Left ventricle myocardium superior (tissue), 1 donor: ENCODE data around the gene HSPG2. TPM values are rescaled to one million over a fixed set of nuclear protein-coding genes. Genes with fewer than 3 reads are reported as not detected.

Experiments used
- ATAC-seq: fragments of 200-7000 bp; cut with Tn5 transposase; one replicate; pipeline ENCODE4 v1.9.1; 2020; ENCODE audit warnings: mild to moderate bottlenecking, moderate library complexity
- DNase-seq: peaks from one replicate; pipeline ENCODE4 v3.0.0-alpha.2; 2020
- intact Hi-C: fragments of 100-400 bp; cut with micrococcal nuclease; formaldehyde crosslinking; loops from one replicate; pipeline ENCODE4 v1.11.0; 2022
- total RNA-seq: library from RNA; stranded (reverse); fragmentation: NEBNext Ultra II Directional; extraction: Animal tissue kit (Norgen Biotek cat#: 25700); gene quantifications from one replicate; pipeline ENCODE4 v1.2.1, GENCODE V29; 2021
- donor health status: DM: no; HTN: yes; CAD: no; lungs with severe emphysema.

The HSPG2 gene
- total RNA-seq, 1 donor from 2014 or later: 269 TPM

DNA sequence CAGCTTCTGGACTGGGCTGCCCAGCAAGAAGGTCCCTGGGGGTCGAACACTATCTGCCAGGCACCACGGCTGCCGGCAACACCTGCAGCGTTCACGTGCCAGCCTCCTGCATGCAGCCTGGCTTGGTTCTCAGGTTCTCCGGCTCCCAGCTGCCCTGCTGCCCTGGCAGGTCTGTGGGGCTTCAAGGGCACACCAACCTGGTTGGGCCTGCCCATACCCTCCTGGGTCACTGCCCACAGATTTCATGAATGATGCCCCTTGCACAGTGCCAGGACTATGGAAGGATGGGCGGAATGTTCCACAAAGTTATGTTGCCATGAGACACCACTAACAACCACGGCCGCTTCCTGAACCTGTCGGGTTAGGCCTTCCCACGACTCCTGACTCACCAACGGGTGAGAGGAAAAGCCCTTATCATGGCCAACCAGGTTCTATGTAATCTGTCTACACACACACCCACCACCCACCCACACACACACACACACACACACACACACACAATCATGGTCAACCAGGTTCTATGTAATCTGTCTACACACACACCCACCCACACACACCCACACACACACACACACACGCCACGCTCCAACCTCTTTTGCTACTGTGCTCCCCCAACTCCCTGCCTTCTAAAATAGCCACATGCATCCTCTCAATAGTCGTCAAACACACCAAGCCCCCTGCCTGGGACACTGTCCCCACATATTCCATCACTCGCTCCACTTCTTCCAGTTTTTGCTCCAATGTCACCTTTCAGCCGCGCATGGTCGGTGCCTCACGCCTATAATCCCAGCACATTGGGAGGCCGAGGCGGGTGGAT is 32.2 kb downstream of the HSPG2 start:
- intact Hi-C loops: no loop called here

DNA sequence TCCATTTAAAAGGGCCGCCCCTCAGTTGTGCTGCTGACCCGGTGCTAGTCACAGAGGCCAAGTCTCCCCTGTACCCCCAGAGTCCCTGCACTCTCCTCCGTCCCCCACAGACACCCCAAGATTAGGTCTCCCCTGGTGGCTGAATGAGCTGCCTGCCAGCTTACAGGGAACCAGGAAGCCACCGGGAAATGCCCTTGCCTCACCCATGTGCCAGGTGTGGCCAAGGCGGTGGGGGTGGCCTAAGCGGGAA is 32.7 kb downstream of the HSPG2 start:
- DNase-seq: no peak
- no peak for ATAC-seq
- intact Hi-C loops: no loop called here

More for the DNA sequence above, 32.2 kb downstream of the HSPG2 start:
- peak; percentile 51 for ATAC-seq
- peak; percentile 80 for DNase-seq

DNA sequence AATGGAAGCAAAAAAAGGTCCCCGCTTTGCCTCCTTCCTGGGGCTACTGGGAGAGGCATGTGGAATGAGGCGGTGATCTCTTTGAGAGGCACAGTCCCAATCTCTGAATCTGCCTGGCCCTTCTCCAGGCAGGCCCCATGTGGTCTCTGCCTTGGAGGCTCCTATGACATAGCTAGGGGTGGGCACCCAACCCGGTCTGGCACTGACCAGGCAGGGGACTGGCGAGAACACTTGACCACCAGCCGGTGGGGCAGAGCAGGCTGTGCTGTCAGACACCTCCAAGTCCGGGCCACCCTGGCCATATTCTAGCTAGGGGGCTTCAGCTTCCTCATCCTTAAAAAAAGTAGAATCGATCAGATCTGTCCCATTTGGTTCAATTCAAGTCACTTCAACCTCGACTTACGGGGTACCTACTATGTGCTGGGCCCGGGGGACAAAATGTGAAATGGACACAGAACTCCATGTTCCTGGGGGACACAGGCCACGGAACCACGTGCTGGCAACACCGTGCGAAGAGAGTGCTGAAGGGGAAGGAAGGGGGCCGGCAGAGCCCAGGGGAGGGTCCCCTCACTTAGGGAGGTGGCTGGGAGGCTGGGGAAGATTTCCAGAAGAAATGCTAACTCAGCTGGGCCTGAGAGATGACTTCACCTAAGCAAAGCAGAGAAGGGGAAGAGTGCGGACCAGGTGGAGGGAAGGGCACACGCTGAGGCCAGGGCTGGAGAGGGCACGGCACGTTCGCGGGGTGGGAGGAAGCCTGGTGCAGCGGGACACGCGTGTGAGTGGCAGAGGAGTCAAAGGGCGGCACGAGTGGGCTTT is 33.3 kb downstream of the HSPG2 start:
- no peak for ATAC-seq

DNA sequence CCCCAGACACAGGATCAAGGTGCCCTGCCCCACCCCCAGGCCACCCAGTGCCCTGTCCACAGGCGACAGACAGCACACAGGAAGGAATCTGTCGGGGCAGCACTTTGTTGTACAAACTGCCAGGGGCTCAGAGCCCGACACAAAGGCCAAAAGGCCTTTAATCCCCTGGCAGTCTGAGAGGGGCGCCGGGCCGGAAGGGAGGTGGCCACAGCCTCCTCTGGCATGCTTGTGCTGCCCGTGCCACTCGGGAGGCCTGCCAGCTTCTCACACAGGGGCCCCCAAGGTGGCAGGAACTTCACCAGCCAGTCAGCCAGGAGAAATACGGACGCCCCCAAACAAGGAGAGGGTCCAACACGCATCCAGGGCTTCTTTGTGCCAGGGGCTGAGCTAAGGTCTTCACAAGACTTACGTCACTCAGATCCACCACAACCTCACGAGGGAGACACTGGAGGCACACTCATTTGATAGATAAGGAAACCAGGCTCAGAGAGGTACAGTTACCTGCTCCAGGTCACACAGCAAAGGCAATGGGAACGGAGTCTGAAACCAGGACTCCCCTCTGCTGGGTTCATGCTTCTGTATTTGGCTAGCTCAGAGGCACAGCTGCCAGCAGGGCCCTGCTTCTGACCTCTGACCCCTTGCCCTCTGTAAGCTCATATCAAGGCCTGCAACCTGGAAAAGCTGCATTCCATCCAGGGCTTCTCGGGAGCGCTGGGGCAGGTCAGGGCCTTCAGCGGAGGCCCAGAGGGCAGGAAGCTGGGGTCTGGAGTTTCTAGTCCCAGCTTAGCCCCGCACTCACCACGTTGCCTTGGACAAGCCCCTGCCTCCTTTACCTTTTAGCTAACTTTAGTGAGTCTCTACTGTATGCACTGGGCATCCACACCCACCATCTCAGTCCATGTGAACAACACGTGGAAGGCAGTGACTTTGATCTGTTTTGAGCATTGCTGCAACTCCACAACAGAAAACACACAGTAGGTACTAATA is 34.8 kb downstream of the HSPG2 start:
- intact Hi-C loops: no loop called here
- ATAC-seq: no peak
- peak; percentile 57 for DNase-seq

More for the DNA sequence above, 33.3 kb downstream of the HSPG2 start:
- DNase-seq: no peak
- intact Hi-C loops: no loop called here

DNA sequence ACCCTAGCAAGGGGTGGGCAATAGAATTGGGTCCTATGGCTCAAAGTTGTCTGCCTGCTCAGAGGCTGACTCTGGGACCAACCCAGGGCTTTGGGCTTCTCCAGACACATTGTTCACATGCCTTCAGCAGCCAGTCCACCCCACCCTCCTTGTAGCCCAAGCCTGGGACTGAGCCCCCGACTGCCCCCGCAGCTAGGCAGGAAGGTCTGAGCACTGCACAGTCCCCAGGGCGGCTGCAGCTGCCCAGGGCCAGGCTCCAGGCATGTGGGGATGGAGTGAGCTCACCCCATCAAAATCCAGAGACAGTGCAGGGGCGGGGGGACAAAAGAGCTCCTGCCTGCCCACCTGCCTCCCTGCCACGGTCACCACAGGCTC is 35.6 kb downstream of the HSPG2 start:
- ATAC-seq: peak; percentile 12
- peak; percentile 74 for DNase-seq
- intact Hi-C loops: no loop called here

DNA sequence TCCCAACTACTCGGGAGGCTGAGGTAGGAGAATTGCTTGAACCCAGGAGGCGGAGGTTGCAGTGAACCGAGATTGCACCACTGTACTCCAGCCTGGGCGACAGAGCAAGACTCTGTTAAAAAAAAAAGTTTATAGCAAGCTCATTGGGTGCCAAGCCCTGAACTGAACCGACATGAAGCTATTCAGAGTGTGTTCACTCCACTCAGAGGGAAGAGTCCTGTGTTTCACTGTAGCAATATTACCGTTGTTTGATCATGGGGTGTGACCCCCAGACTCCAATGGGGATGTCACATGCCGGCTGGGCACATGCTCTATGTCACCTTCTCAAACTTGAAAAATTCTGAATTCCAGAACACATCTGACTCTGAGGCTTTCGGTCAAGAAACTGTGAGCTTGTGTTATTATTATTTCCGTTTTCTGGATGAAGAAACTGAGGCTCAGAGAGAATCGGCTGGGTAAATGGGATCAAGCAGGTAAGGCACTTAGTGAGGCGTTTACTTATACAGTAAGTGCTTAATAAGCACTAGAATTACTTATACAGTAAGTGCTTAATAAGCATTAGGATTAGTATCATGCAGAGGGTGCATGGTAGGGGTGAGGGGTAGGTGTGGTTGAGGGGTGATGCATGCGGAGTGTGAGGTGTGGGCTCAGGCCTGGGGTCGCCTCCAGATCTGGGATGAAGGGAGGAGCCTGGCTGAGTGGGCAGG is 36.2 kb downstream of the HSPG2 start:
- DNase-seq: no peak
- ATAC-seq: no peak
- intact Hi-C loops: no loop called here

DNA sequence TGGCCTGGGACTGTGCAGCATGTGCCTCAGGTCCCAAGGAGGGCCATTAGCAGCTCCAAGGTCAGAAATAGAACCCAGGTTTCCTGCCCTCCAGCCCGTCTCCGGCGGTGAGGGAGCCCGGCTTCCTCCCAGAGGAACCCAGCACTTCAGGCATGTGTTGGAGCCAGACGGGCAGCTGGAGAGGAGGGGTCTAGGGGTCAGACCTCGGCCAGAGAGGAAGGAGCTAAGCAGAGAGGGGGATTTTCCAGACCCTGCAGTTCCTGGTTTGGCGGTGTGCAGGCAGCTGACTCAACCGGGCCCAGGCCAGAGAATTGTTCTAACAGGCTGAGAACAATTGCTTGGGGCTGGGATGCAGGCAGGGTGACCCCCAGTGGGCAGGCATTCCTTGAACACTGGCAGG is 37.1 kb downstream of the HSPG2 start:
- no peak for DNase-seq
- ATAC-seq: no peak
- intact Hi-C loops: loop anchor here (10.0 kb wide), 1 partner anchor 55 kb away; no protein-coding TSS in a partner anchor

DNA sequence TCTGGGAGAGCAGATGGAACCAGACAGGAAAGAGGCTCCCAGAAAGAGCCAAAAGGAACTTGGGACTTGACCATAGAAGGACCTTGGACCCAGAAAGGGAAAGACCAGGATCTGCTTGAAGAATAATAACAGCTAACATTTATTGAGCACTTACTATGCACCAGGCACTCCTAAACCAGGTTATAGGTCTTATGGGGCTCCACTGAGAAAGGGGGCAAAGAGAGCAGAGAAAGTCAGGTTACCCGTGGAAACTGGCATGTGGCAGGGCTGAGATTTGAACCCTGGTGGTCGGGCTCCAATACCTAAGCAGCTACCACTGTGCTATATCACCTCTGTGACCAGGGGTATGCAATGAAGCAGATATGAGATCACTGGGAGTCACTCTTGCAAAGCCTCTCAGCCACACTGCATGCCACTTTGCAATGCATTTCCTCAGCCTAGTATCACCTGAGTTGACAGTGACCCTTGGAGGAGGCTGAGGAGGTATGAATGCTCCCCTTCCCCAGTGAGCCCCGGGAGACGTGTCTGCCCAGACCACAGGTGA is 37.8 kb downstream of the HSPG2 start:
- DNase-seq: no peak
- ATAC-seq: no peak
- intact Hi-C loops: loop anchor here (10.0 kb wide), 1 partner anchor 55 kb away; no protein-coding TSS in a partner anchor

DNA sequence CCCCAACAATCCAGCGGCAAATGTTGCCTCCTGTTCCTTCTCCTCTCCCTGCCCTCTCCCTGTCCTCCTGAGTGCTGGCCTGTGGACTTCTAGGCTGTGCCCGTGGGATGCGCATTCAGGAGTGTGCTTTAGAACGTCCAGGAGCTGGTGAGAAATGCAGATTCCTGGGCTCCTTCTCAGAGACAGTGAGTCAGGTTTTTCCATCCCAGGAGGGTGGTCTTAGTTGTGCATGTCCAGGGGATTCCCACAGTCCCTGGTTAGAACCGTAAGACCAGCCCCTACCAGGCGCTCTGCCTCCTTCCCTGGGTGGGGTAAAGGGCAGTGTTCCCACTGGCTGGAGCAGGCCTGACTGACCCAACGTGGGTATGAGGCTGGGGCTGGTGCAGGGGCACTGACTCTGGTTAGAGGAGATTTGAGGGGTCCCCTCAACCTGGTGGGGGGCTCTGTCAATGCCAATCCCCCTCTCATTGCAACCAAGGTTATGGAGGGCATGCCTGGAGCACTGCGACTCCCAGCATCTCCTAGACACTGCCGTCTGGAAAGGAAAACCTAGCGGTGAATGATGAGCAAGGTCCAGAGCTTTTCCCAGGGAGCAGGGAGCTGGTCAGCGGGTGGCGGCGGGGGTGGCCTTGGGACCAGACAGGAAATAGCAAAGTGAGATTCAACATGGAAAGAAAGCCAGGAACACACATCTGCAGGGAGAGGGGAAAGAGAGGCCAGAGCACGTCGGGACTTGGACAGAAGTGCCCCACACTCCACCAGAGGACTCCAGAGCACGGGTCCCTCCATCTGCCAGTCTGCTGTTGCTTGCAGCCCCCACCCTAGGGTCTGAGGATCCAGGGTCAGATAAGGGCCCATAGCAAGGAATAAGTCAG is 38.5 kb downstream of the HSPG2 start:
- intact Hi-C loops: loop anchor here (10.0 kb wide), 1 partner anchor 56 kb away; no protein-coding TSS in a partner anchor
- DNase-seq: peak; percentile 79
- ATAC-seq: peak; percentile 8

DNA sequence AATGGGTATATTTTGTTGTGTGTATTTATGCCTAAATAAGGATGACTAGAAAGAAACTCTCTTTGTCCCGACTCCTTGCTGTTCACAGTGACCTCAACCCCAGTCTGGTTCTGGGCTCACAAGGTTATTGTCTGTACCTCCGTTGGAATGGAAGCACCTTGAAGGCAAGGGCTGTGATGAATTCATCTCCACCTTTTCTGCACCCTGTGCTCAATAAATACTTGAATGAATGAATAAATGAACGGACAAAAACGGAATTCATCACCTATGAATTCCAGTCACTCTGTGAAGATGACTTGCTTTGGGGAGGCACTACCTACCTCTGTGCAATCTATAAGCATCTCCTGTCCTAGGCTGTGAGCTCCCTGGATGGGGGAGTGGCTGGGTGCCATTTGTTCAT is 39.3 kb downstream of the HSPG2 start:
- ATAC-seq: no peak
- intact Hi-C loops: loop anchor here (10.0 kb wide), 1 partner anchor 57 kb away; no protein-coding TSS in a partner anchor
- DNase-seq: no peak

DNA sequence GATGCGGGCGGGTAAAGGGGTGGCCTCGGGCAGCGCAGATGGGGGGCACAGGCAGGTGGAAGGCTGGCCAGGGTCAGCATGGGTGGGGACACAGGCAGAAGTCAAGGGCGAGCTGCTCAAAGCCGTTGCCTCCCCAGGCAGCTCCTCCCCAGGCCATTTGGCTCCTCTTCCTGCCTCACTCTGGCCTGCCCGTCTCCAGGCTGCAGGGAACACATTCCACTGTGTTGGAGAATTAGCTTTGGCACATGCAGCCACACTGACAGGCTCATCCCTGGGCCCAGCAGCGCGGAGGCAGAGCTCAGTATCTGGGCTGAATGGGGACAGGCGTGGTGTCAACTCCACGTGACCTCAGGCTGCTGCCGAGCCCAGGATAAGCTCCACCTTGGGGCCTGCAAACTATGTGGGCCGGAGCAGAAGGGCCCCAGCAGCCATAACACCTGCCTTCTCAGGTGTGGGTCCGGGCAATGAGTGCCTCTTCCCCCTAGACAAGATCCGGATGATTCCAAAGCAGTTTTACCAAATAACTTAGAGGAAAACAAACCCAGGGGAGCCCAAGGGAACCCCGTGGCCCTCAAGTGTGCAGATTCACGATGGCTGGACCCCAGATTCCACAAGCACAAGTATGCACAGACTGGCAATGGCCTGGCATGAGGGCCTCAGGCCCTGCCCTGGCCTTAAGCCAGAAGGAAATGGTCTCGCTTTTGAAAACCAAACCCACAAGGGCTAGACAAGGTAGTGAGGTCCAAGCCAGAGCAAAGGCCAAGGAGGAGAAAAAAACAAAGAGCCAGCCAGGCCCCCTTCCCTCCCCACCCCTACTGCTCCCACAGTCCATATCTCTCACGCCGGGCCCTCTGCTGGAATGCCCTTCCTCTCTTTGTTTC is 40.2 kb downstream of the HSPG2 start:
- intact Hi-C loops: loop anchor here (10.0 kb wide), 1 partner anchor 58 kb away; no protein-coding TSS in a partner anchor
- DNase-seq (peak; percentile 93), ATAC-seq (peak; percentile 83)

DNA sequence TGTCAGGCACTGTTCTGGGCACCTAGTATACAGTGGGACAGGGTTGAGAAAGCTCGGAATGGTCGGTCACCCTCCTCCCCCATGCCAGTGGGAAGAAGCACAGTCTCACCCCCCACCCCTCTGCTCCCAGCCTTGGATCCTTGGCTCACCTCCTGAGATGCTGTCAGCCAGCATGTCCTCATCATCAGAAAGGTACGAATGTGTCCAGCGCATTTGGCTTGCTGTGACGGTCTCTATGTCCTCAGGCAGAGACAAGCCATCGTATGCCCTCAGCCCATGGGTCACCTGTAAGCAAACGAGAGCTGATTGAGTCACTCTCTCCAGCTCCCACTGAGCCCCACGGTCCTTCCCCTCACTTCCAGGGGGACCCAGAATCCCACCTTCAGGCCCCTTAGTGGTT is 41.1 kb downstream of the HSPG2 start:
- DNase-seq: no peak
- intact Hi-C loops: loop anchor here (10.0 kb wide), 1 partner anchor 59 kb away; no protein-coding TSS in a partner anchor
- ATAC-seq: peak; percentile 7

DNA sequence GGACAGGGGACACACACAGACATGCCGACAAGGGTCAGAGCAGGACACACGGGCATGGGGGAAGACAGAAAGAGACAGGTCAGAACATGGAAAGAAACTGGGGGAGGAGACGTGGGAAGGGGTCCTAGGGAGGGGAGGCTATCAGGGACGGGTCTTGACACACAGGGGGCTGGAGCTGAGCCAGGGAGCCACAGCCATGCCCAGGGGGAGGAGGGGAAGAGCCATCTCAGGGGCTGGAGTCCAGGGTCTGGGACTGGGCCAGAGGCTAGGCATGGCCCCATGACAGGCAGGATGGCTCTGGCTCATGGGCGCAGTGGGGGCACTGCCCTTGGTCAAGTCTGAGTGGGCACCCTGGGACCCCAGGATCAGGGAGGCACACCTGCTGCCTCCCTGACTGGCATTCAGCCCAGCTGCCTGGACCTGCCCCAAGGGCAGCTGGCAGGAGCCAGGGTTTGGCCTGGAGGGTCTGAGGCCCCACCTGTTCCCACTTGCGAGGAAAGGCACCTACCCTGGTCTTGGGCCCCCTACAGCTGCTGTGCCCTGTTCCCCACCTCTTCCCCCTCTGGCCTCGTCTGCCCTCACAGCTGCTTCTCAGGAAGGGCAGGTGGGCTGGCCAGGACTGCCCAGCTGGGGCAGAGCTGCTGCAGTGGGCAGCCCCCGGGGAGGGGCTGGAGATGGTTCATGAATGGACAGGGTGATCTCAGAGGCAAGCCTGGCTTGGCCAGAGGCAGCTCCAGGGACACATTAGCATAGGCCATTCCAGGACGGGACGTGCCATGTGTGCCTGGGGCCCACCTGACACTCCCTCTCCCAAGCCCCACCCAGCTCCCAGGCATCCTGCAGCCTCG is 42.9 kb downstream of the HSPG2 start:
- ATAC-seq: peak; percentile 31
- intact Hi-C loops: loop anchor here (10.0 kb wide), 1 partner anchor 61 kb away; no protein-coding TSS in a partner anchor

DNA sequence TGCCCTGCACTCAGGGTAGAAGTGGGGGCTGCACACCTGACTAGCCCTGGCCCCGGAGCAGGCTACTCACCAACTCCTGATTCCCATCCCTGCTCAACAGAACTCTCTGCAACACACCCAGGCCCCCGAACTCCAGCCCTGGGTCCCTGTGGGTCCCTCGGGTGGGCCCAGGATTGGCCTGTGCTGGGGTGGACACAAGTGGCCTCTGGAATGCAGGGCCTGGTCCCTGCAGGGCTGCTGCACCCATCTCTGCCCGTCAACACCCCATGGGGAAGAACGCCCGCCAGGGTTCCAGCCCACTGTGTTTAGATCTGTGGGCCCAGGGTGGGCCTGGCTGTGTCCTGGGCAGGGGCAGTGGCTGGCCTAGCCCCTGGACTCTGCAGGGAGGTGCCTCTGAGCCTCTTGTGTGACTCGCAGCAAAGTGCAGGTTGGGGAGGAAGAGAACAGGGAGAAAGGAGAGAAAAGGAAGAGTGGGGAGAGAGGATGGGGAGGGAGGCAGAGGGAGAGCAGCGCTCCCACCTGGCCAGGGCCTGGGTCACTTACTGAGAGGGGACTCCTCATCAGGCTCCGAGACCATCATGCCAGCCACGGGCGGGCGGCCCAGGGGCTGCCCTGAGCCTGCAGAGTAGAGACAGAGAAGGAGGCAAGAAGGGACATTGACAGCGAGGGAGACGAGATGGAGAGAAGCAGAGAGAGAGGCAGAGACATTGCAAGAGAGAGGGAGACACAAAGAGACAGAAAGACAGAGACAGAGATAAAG is 43.9 kb downstream of the HSPG2 start:
- intact Hi-C loops: loop anchor here (10.0 kb wide), 1 partner anchor 62 kb away; no protein-coding TSS in a partner anchor
- ATAC-seq: no peak
- peak; percentile 35 for DNase-seq

More for the DNA sequence above, 42.9 kb downstream of the HSPG2 start:
- DNase-seq: peak; percentile 68
